PFSK-1 (cell line): ENCODE data around the gene CMTM4.

Experiments used
- FOXP2 ChIP-seq: optimal IDR thresholded peaks from 2 replicates; pipeline ENCODE3; 2011; ENCODE audit warnings: borderline replicate concordance, control low read depth, inconsistent platforms; ENCODE audit not compliant: insufficient read depth; ENCODE audit errors: extremely low read length, extremely low read depth
- POLR2AphosphoS5 ChIP-seq: IDR thresholded peaks from 2 replicates; pipeline ENCODE4 v1.6.1; 2012; ENCODE audit warnings: low read depth, mild to moderate bottlenecking, control low read depth, low read length, moderate library complexity
- SIN3A ChIP-seq: IDR thresholded peaks from 2 replicates; pipeline ENCODE4 v1.6.1; 2012; ENCODE audit warnings: mild to moderate bottlenecking, low read length, moderate library complexity, borderline replicate concordance; ENCODE audit not compliant: insufficient read depth
- TAF1 ChIP-seq: IDR thresholded peaks from 2 replicates; pipeline ENCODE4 v1.6.1; 2012; ENCODE audit warnings: low read length, control low read depth, borderline replicate concordance; ENCODE audit not compliant: insufficient read depth
- TF ChIP-seq, protein P1 (sequence below), 2 experiments: IDR thresholded peaks; 2 replicates each; pipeline versions ENCODE4 v1.6.1 to v1.8.0; 2011 to 2012; ENCODE audit warnings: low read depth in 2 of 2, low read length in 2 of 2, control low read depth in 1 of 2, inconsistent platforms in 1 of 2, mild to moderate bottlenecking in 1 of 2, moderate library complexity in 1 of 2; ENCODE audit not compliant: insufficient read depth in 1 of 2

CMTM4 gene

DNA sequence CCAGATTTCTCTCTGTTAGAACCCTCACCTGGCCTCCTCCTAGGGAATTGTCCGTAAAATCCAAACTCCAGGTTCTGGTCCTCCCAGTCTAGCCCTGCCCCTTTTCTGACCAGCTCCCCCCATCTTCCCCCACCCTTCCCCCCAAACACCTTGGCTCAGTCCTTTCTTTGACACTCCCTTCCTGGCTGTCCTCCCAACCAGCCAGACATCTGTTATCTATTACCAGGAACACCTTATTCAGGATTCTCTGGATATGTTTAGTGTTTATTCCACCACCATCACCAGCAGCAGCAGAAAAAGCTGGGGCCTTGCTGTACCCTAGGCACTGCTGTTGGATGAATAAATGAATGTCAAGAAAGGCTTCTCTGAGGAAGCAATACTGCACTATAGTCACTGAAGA, 96.1 kb downstream of the CMTM4 start:
- TF ChIP-seq FOXP2 (no peak), SIN3A (no peak), TAF1 (no peak), POLR2AphosphoS5 (no peak)
- TF ChIP-seq, protein P1, sequence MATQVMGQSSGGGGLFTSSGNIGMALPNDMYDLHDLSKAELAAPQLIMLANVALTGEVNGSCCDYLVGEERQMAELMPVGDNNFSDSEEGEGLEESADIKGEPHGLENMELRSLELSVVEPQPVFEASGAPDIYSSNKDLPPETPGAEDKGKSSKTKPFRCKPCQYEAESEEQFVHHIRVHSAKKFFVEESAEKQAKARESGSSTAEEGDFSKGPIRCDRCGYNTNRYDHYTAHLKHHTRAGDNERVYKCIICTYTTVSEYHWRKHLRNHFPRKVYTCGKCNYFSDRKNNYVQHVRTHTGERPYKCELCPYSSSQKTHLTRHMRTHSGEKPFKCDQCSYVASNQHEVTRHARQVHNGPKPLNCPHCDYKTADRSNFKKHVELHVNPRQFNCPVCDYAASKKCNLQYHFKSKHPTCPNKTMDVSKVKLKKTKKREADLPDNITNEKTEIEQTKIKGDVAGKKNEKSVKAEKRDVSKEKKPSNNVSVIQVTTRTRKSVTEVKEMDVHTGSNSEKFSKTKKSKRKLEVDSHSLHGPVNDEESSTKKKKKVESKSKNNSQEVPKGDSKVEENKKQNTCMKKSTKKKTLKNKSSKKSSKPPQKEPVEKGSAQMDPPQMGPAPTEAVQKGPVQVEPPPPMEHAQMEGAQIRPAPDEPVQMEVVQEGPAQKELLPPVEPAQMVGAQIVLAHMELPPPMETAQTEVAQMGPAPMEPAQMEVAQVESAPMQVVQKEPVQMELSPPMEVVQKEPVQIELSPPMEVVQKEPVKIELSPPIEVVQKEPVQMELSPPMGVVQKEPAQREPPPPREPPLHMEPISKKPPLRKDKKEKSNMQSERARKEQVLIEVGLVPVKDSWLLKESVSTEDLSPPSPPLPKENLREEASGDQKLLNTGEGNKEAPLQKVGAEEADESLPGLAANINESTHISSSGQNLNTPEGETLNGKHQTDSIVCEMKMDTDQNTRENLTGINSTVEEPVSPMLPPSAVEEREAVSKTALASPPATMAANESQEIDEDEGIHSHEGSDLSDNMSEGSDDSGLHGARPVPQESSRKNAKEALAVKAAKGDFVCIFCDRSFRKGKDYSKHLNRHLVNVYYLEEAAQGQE (IDR thresholded peaks at IDR 0.05; ENCODE audit: insufficient read depth in 1 of 2, low read depth in 2 of 2, low read length in 2 of 2) = no peak

DNA sequence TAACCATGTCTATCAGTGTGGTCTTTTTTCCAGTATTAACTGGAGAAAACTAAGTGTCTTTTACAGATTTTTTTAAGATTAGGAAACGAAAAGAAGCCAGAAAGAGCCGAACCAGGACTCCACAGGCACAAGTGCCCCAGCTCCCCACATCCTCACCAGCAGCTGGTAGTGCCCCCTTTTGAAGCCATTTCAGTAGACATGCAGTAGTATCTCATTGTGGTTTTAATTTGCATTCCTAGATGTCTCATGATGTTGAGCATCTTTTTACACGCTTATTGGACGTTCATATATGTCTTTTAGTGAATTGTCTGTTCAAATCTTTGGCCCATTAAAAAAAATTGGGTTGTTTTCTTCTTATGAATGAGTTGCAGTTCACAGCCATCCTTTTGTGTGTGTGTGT, 96.8 kb downstream of the CMTM4 start:
- TF ChIP-seq POLR2AphosphoS5 = no peak
- TF ChIP-seq SIN3A = no peak
- TF ChIP-seq FOXP2 = no peak
- TF ChIP-seq, protein P1 (IDR thresholded peaks at IDR 0.05; ENCODE audit: insufficient read depth in 1 of 2, low read depth in 2 of 2, low read length in 2 of 2) = no peak
- no peak for TF ChIP-seq TAF1

- TF ChIP-seq FOXP2 (no peak), TAF1 (no peak), SIN3A (no peak), POLR2AphosphoS5 (no peak)
- TF ChIP-seq, protein P1 (IDR thresholded peaks at IDR 0.05; ENCODE audit: insufficient read depth in 1 of 2, low read depth in 2 of 2, low read length in 2 of 2) = no peak
These were observed 98.4 kb downstream of the CMTM4 start for GRCh38 chr16:66598111-66598510.

GRCh38 chr16:66596986-66597848, 99.3 kb downstream of the CMTM4 start:
- TF ChIP-seq TAF1 (no peak), POLR2AphosphoS5 (no peak), FOXP2 (no peak), SIN3A (no peak)
- TF ChIP-seq, protein P1 (IDR thresholded peaks at IDR 0.05; ENCODE audit: insufficient read depth in 1 of 2, low read depth in 2 of 2, low read length in 2 of 2) = no peak

- TF ChIP-seq TAF1 (no peak), POLR2AphosphoS5 (no peak), FOXP2 (no peak)
- TF ChIP-seq, protein P1 (IDR thresholded peaks at IDR 0.05; ENCODE audit: insufficient read depth in 1 of 2, low read depth in 2 of 2, low read length in 2 of 2) = no peak
These were observed 101.8 kb downstream of the CMTM4 start for GRCh38 chr16:66594739-66595138.
